OCI-LY7 (cell line): ENCODE data around the gene CCDC33.

Source experiments
- CTCF ChIP-seq: fragments of 200-600 bp; sonication (generic); conservative IDR thresholded peaks from 2 replicates; pipeline ENCODE4 v1.5.1; 2014; ENCODE audit warnings: mild to moderate bottlenecking, antibody characterized with exemption, low read length, moderate library complexity, mixed read lengths
- EZH2phosphoT487 ChIP-seq: fragments of 200-600 bp; sonication (generic); IDR thresholded peaks from 2 replicates; pipeline ENCODE4 v1.6.1; 2018; ENCODE audit warnings: low read depth, borderline replicate concordance, mild to moderate bottlenecking, mixed run types, antibody characterized with exemption, low read length, moderate library complexity, mixed read lengths

GRCh38 chr15:74373056-74373650 is 137.0 kb downstream of the CCDC33 start:
- no peak for TF ChIP-seq EZH2phosphoT487
- no peak for TF ChIP-seq CTCF
